PC-3 (cell line): Measurements from ENCODE around the gene DNAJC19.
"Not testable (repeated sequence)": the region's sequence is repeated elsewhere in the genome, so short reads cannot be mapped to it uniquely, and the experiment has no call there.

Experiments used
- EZH2 ChIP-seq: fragments of 300-600 bp; sonication (generic); IDR thresholded peaks from one replicate; pipeline ENCODE4 v1.6.1; 2017; ENCODE audit warnings: antibody characterized with exemption, mild to moderate bottlenecking, low read length; ENCODE audit not compliant: unreplicated experiment
- TF ChIP-seq, protein P1 (sequence below): fragments of 300-600 bp; sonication (generic); conservative IDR thresholded peaks from 2 replicates; pipeline ENCODE4 v1.5.1; 2017; ENCODE audit warnings: antibody characterized with exemption, low read depth, mild to moderate bottlenecking, low read length

DNA sequence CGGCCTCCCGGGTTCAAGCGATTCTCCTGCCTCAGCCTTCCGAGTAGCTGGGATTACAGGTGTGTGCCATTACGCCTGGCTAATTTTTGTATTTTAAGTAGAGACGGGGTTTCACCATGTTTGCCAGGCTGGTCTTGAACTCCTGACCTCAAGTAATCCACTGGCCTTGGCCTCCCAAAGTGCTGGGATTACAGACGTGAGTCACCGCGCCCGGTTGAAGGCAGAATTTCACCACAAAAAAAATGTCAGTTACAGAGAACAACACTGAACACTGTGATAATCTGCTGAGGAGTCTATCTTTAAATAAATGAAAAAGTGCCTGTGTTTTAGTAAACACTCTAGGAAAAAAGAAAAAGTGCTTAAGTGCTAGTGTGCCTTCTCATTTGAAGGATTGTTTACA is 3.2 kb downstream of the DNAJC19 start:
- TF ChIP-seq, protein P1, sequence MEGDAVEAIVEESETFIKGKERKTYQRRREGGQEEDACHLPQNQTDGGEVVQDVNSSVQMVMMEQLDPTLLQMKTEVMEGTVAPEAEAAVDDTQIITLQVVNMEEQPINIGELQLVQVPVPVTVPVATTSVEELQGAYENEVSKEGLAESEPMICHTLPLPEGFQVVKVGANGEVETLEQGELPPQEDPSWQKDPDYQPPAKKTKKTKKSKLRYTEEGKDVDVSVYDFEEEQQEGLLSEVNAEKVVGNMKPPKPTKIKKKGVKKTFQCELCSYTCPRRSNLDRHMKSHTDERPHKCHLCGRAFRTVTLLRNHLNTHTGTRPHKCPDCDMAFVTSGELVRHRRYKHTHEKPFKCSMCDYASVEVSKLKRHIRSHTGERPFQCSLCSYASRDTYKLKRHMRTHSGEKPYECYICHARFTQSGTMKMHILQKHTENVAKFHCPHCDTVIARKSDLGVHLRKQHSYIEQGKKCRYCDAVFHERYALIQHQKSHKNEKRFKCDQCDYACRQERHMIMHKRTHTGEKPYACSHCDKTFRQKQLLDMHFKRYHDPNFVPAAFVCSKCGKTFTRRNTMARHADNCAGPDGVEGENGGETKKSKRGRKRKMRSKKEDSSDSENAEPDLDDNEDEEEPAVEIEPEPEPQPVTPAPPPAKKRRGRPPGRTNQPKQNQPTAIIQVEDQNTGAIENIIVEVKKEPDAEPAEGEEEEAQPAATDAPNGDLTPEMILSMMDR = not testable (repeated sequence)
- TF ChIP-seq EZH2 = not testable (repeated sequence)
